Endothelial cell of umbilical vein (primary cell): ENCODE measurements around the gene PDSS2. TPM values are rescaled to one million over a fixed set of nuclear protein-coding genes. Genes with fewer than 3 reads are reported as not detected.
"Not testable (repeated sequence)": the region's sequence is repeated elsewhere in the genome, so short reads cannot be mapped to it uniquely, and the experiment has no call there.

ENCODE experiments used
- BruUV-seq: library from RNA; stranded (reverse); fragments of 400-500 nt; replicated peaks from 2 replicates; lab custom pipeline; 2021; lab: Mats Ljungman, UMichigan
- CTCF ChIA-PET: fragments of 300-600, 350-600 bp; sonication (Branson Sonifier 250); formaldehyde crosslinking; loops from one replicate; lab custom pipeline; 2021; ENCODE audit warnings: antibody characterized with exemption, inconsistent platforms; lab: Charles Lee
- POLR2A ChIA-PET: fragments of 300-600, 350-600 bp; sonication (Branson Sonifier 250); formaldehyde crosslinking; loops from one replicate; lab custom pipeline; 2021; ENCODE audit warnings: antibody characterized with exemption, inconsistent platforms; lab: Charles Lee
- DNase-seq: peaks from one replicate; pipeline ENCODE4 v3.0.0-alpha.2; 2011; ENCODE audit warnings: low read depth, low spot score
- FAIRE-seq: peaks from 2 replicates; lab custom pipeline; 2011; peaks lifted over from hg19 to GRCh38; lab: Jason Lieb, UNC
- H2AFZ ChIP-seq: 2 replicates; pipeline ENCODE4 v1.6.0; 2012; ENCODE audit warnings: low read depth, low read length, control low read depth, inconsistent platforms
- H3K27ac ChIP-seq: 2 replicates; pipeline ENCODE4 v1.5.1; 2011; ENCODE audit warnings: low read depth, mild to moderate bottlenecking, control low read depth, low read length, moderate library complexity; ENCODE audit not compliant: insufficient read depth
- H3K27me3 ChIP-seq, 2 experiments: 2 replicates each; pipeline versions ENCODE4 v1.6.0 to v1.6.1; 2011; ENCODE audit warnings: low read length in 2 of 2, mixed read lengths in 1 of 2; ENCODE audit not compliant: control insufficient read depth in 2 of 2, insufficient read depth in 2 of 2
- H3K36me3 ChIP-seq, 2 experiments: 2 replicates in 1 of 2; 3 replicates in 1 of 2; pipeline ENCODE4 v1.5.1; 2011; ENCODE audit warnings: low read length in 2 of 2, mild to moderate bottlenecking in 1 of 2, moderate library complexity in 1 of 2; ENCODE audit not compliant: control insufficient read depth in 2 of 2, insufficient read depth in 2 of 2; ENCODE audit errors: extremely low read depth in 1 of 2
- H3K4me1 ChIP-seq: 3 replicates; pipeline ENCODE4 v1.5.1; 2011; ENCODE audit warnings: mild to moderate bottlenecking, low read length; ENCODE audit not compliant: control insufficient read depth, insufficient read depth; ENCODE audit errors: extremely low read depth
- H3K4me2 ChIP-seq: 2 replicates; pipeline ENCODE4 v1.6.1; 2011; ENCODE audit warnings: low read length, control low read depth, mixed read lengths; ENCODE audit not compliant: insufficient read depth
- H3K4me3 ChIP-seq, 3 experiments: fragments of 200-600 bp in 1 of 3; sonication (generic), shearing (Covaris generic) in 1 of 3; replicated peaks in 1 of 3; 2 replicates each; pipeline ENCODE4 v1.5.1; 2011 to 2016; ENCODE audit warnings: control low read depth in 3 of 3, low read length in 3 of 3, mild to moderate bottlenecking in 2 of 3, inconsistent platforms in 1 of 3, low read depth in 1 of 3, moderate library complexity in 1 of 3; ENCODE audit not compliant: insufficient read depth in 1 of 3
- H3K79me2 ChIP-seq: 2 replicates; pipeline ENCODE4 v1.6.0; 2012; ENCODE audit warnings: low read length, inconsistent platforms; ENCODE audit not compliant: control insufficient read depth, insufficient read depth
- H3K9ac ChIP-seq: replicated peaks from 2 replicates; pipeline ENCODE3; 2011; ENCODE audit warnings: low read length, control low read depth; ENCODE audit not compliant: insufficient read depth; ENCODE audit errors: extremely low read depth
- H3K9me1 ChIP-seq: replicated peaks from 3 replicates; pipeline ENCODE4 v1.6.0; 2011; ENCODE audit warnings: mild to moderate bottlenecking, low read length; ENCODE audit not compliant: control insufficient read depth, insufficient read depth; ENCODE audit errors: extremely low read depth
- H3K9me3 ChIP-seq: replicated peaks from 2 replicates; pipeline ENCODE4 v1.5.1; 2012; ENCODE audit warnings: low read length, inconsistent platforms; ENCODE audit not compliant: control insufficient read depth, insufficient read depth
- H4K20me1 ChIP-seq: replicated peaks from 2 replicates; pipeline ENCODE3; 2011; ENCODE audit warnings: mild to moderate bottlenecking, low read length; ENCODE audit not compliant: control insufficient read depth, insufficient read depth; ENCODE audit errors: extremely low read depth
- CTCF ChIP-seq, 2 donors: IDR thresholded peaks; 1 replicate in 1 of 2; 2 replicates in 1 of 2; pipeline ENCODE4 v1.5.1; 2011; ENCODE audit warnings: low read length in 2 of 2, mild to moderate bottlenecking in 2 of 2, moderate library complexity in 2 of 2, control low read depth in 1 of 2, inconsistent platforms in 1 of 2, low read depth in 1 of 2; ENCODE audit not compliant: insufficient read depth in 1 of 2; ENCODE audit errors: extremely low read depth in 1 of 2
- EZH2 ChIP-seq: IDR thresholded peaks from 2 replicates; pipeline ENCODE4 v1.6.1; 2012; ENCODE audit warnings: borderline replicate concordance, low read depth, mild to moderate bottlenecking, moderate library complexity, low read length, inconsistent platforms; ENCODE audit not compliant: severe bottlenecking
- FOS ChIP-seq: IDR thresholded peaks from 2 replicates; pipeline ENCODE4 v1.6.1; 2011; ENCODE audit warnings: mild to moderate bottlenecking, low read length, moderate library complexity, borderline replicate concordance; ENCODE audit not compliant: insufficient read depth
- GATA2 ChIP-seq: IDR thresholded peaks from 2 replicates; pipeline ENCODE4 v1.7.0; 2011; ENCODE audit warnings: low read depth, mild to moderate bottlenecking, moderate library complexity, mixed read lengths, low read length; ENCODE audit not compliant: insufficient read length, insufficient read depth
- MAX ChIP-seq: IDR thresholded peaks from 2 replicates; pipeline ENCODE4 v1.6.1; 2011; ENCODE audit not compliant: insufficient read depth, insufficient read length
- MYC ChIP-seq: IDR thresholded peaks from one replicate; pipeline ENCODE4 v1.6.1; 2011; ENCODE audit warnings: mild to moderate bottlenecking, low read depth, low read length
- POLR2A ChIP-seq: IDR thresholded peaks from 2 replicates; pipeline ENCODE4 v1.6.1; 2012; ENCODE audit warnings: low read depth, mild to moderate bottlenecking, control low read depth, low read length
- dilution Hi-C: fragments of 300-500 bp; cut with MboI; formaldehyde crosslinking; loops from one replicate; pipeline ENCODE4 v1.15.0; 2019; ENCODE audit warnings: low sequenced_read_pairs; ENCODE audit not compliant: extremely low pct_ligation_motif_present
- intact Hi-C: fragments of 100-400 bp; cut with micrococcal nuclease; formaldehyde crosslinking; loops from one replicate; pipeline ENCODE4 v1.10.0; 2022
- polyA plus RNA-seq, 4 experiments: library from polyadenylated mRNA; depleted of rRNA in 3 of 4; stranded (reverse) in 3 of 4; unstranded in 1 of 4; fragments of >200 nt; gene quantifications; 2 replicates each; pipeline versions ENCODE4 v1.2.1 to v1.2.3, GENCODE V29; 2011 to 2012; ENCODE audit warnings: missing spikeins in 1 of 4
- total RNA-seq: library from RNA; stranded (reverse); gene quantifications from 2 replicates; pipeline ENCODE4 v1.2.3, GENCODE V29; 2021

PDSS2 gene
- total and polyA plus RNA-seq, 2 donors (not counting 3 experiments of a cell fraction or from before 2014, with no cell fraction given): 7.6 to 9.3 TPM

- H3K9ac ChIP-seq: no peak overlapping the region
- H3K27ac ChIP-seq: no peak overlapping the region
- no TSS peak for BruUV-seq
- intact Hi-C loops: no loop called here
- no peaks in the 10 kb centered on the region for H3K9me3 ChIP-seq
- FAIRE-seq: no peak
- dilution Hi-C loops: no loop called here
- H3K9me1 ChIP-seq: no peaks in the 10 kb centered on the region
- no peak for DNase-seq
- ChIA-PET CTCF (interaction anchor here (1.2 to 5.0 kb wide), 2 partner anchors 15 to 18 kb away, joined by 3 to 15 read pairs; no protein-coding TSS in a partner anchor), POLR2A (no interaction called here)
- H3K4me3 ChIP-seq: no peak overlapping the region
- no peaks in the 10 kb centered on the region for H3K4me1 ChIP-seq
- H3K36me3 ChIP-seq: no peaks in the 10 kb centered on the region
- TF ChIP-seq GATA2: no peak
- no peak for TF ChIP-seq MAX
- TF ChIP-seq FOS: no peak
- no peak for TF ChIP-seq MYC
- TF ChIP-seq CTCF (IDR thresholded peaks at IDR 0.05; ENCODE audit: extremely low read depth in 1 of 2, insufficient read depth in 1 of 2, low read depth in 1 of 2, low read length in 2 of 2): no peak
- TF ChIP-seq POLR2A: no peak
- TF ChIP-seq EZH2: no peak
- no peaks in the 10 kb centered on the region for H3K79me2 ChIP-seq
- H3K4me2 ChIP-seq: no peak overlapping the region
- no peaks in the 10 kb centered on the region for H4K20me1 ChIP-seq
- H2AFZ ChIP-seq: no peak overlapping the region
- no peaks in the 10 kb centered on the region for H3K27me3 ChIP-seq
These were observed 263.2 kb downstream of the PDSS2 start for GRCh38 chr6:107196152-107196551.

GRCh38 chr6:107194723-107195122, 264.6 kb downstream of the PDSS2 start:
- dilution Hi-C loops, H3K4me2 ChIP-seq, H3K27me3 ChIP-seq, H3K9me1 ChIP-seq, H3K36me3 ChIP-seq, H4K20me1 ChIP-seq, FAIRE-seq, H3K9me3 ChIP-seq, H2AFZ ChIP-seq, H3K4me1 ChIP-seq, H3K4me3 ChIP-seq, DNase-seq, H3K79me2 ChIP-seq, BruUV-seq, intact Hi-C loops, CTCF ChIA-PET, H3K9ac ChIP-seq, H3K27ac ChIP-seq, POLR2A ChIA-PET: not testable (repeated sequence)
